HCT116 (cell line): ENCODE measurements around the gene NOTCH1. TPM values are rescaled to one million over a fixed set of nuclear protein-coding genes. Genes with fewer than 3 reads are reported as not detected.

Source experiments
- ATAC-seq: fragments of 200-7000 bp; cut with Tn5 transposase; 2 replicates; pipeline ENCODE4 v1.9.1; 2020; ENCODE audit warnings: mild to moderate bottlenecking, moderate library complexity
- BruUV-seq: library from RNA; stranded (reverse); fragments of 400-500 nt; replicated peaks from 2 replicates; lab custom pipeline; 2021; lab: Mats Ljungman, UMichigan
- CTCF ChIA-PET: fragments of 300-600 bp; sonication (Branson Sonifier 250); formaldehyde crosslinking; loops from one replicate; lab custom pipeline; 2021; ENCODE audit warnings: antibody characterized with exemption; lab: Charles Lee
- POLR2A ChIA-PET: fragments of 300-600, 350-600 bp; sonication (Branson Sonifier 250); formaldehyde crosslinking; loops from one replicate; lab custom pipeline; 2021; ENCODE audit warnings: antibody characterized with exemption; lab: Charles Lee
- RAD21 ChIA-PET, 2 experiments: fragments of 300-600 bp; sonication (Branson Sonifier 250); formaldehyde crosslinking; loops; one replicate each; lab custom pipeline; 2023; ENCODE audit warnings: low total read pairs in 2 of 2; ENCODE audit not compliant: uncharacterized antibody in 2 of 2, unreplicated experiment in 2 of 2, low non-redundant PET in 1 of 2; lab: Charles Lee
- DNase-seq: peaks from one replicate; pipeline ENCODE4 v3.0.0-alpha.2; 2010; ENCODE audit warnings: low read depth, low spot score
- H2AFZ ChIP-seq: fragments of 200-600 bp; shearing (Covaris generic), sonication (generic); 2 replicates; pipeline ENCODE4 v1.6.1; 2017; ENCODE audit warnings: low read depth, mixed run types, mixed read lengths, antibody characterized with exemption, low read length; ENCODE audit not compliant: poor library complexity, severe bottlenecking
- H3K27ac ChIP-seq: 2 replicates; pipeline ENCODE4 v1.5.1; 2012; ENCODE audit warnings: low read depth, low read length
- H3K27me3 ChIP-seq: fragments of 200-600 bp; sonication (generic); 2 replicates; pipeline ENCODE4 v1.6.1; 2016; ENCODE audit warnings: mixed run types, low read length, mixed read lengths; ENCODE audit not compliant: insufficient read depth
- H3K36me3 ChIP-seq, 2 experiments: fragments of 200-500 bp in 1 of 2; fragments of 200-600 bp in 1 of 2; sonication (Bioruptor generic) in 1 of 2; sonication (generic) in 1 of 2; 2 replicates each; pipeline versions ENCODE4 v1.5.1 to v1.6.1; 2014 to 2016; ENCODE audit warnings: low read length in 2 of 2, inconsistent platforms in 1 of 2, mixed read lengths in 1 of 2, mixed run types in 1 of 2; ENCODE audit not compliant: insufficient read depth in 2 of 2, control insufficient read depth in 1 of 2
- H3K4me1 ChIP-seq, 2 experiments: fragments of 200-600 bp in 1 of 2; sonication (generic) in 1 of 2; 2 replicates each; pipeline versions ENCODE4 v1.5.1 to v1.6.1; 2012 to 2017; ENCODE audit warnings: low read length in 2 of 2, inconsistent platforms in 1 of 2, mild to moderate bottlenecking in 1 of 2, mixed read lengths in 1 of 2, mixed run types in 1 of 2, moderate library complexity in 1 of 2; ENCODE audit not compliant: insufficient read depth in 2 of 2, control insufficient read depth in 1 of 2
- H3K4me2 ChIP-seq: fragments of 200-600 bp; sonication (generic); 2 replicates; pipeline ENCODE4 v1.6.1; 2017; ENCODE audit warnings: mixed run types, low read length, mixed read lengths
- H3K4me3 ChIP-seq, 2 experiments: fragments of 200-600 bp in 1 of 2; sonication (generic) in 1 of 2; replicated peaks in 1 of 2; 2 replicates each; pipeline ENCODE4 v1.5.1; 2011 to 2016; ENCODE audit warnings: low read length in 2 of 2, control low read depth in 1 of 2, low read depth in 1 of 2, mild to moderate bottlenecking in 1 of 2, mixed read lengths in 1 of 2, mixed run types in 1 of 2
- H3K79me2 ChIP-seq: fragments of 200-600 bp; sonication (generic); 2 replicates; pipeline ENCODE4 v1.6.1; 2017; ENCODE audit warnings: mild to moderate bottlenecking, mixed run types, low read length, moderate library complexity, mixed read lengths; ENCODE audit not compliant: insufficient read depth
- H3K9ac ChIP-seq: fragments of 200-600 bp; sonication (generic); 2 replicates; pipeline ENCODE4 v1.6.1; 2016; ENCODE audit warnings: low read length, mixed read lengths
- H3K9me2 ChIP-seq: fragments of 200-600 bp; sonication (generic), shearing (Covaris generic); 2 replicates; pipeline ENCODE4 v1.6.1; 2017; ENCODE audit warnings: mixed run types, mild to moderate bottlenecking, moderate library complexity; ENCODE audit not compliant: insufficient read depth
- H3K9me3 ChIP-seq, 2 experiments: fragments of 200-500 bp in 1 of 2; fragments of 200-600 bp in 1 of 2; sonication (Bioruptor generic) in 1 of 2; sonication (generic) in 1 of 2; 2 replicates each; pipeline ENCODE4 v1.6.1; 2014 to 2017; ENCODE audit warnings: low read length in 2 of 2, mixed read lengths in 2 of 2, inconsistent platforms in 1 of 2, low read depth in 1 of 2, mild to moderate bottlenecking in 1 of 2, mixed run types in 1 of 2, moderate library complexity in 1 of 2; ENCODE audit not compliant: control insufficient read depth in 1 of 2, insufficient read depth in 1 of 2
- H4K20me1 ChIP-seq: fragments of 200-600 bp; sonication (generic), shearing (Covaris generic); 2 replicates; pipeline ENCODE4 v1.6.1; 2017; ENCODE audit warnings: mixed run types, mild to moderate bottlenecking, moderate library complexity; ENCODE audit not compliant: insufficient read depth
- CBX3 ChIP-seq: IDR thresholded peaks from 2 replicates; pipeline ENCODE4 v1.6.1; 2012; ENCODE audit warnings: low read depth
- CEBPB ChIP-seq: IDR thresholded peaks from 2 replicates; pipeline ENCODE4 v1.6.1; 2012; ENCODE audit warnings: low read depth
- EGR1 ChIP-seq: IDR thresholded peaks from 2 replicates; pipeline ENCODE4 v1.6.1; 2012; ENCODE audit warnings: low read depth
- ELF1 ChIP-seq: IDR thresholded peaks from 2 replicates; pipeline ENCODE4 v1.6.1; 2012; ENCODE audit warnings: low read depth, borderline replicate concordance
- EZH2 ChIP-seq: fragments of 200-600 bp; sonication (generic); IDR thresholded peaks from 2 replicates; pipeline ENCODE4 v1.6.1; 2017; ENCODE audit warnings: antibody characterized with exemption, mixed run types
- JUND ChIP-seq: IDR thresholded peaks from 2 replicates; pipeline ENCODE4 v1.6.1; 2012
- POLR2A ChIP-seq: IDR thresholded peaks from 2 replicates; pipeline ENCODE4 v1.7.0; 2011; ENCODE audit warnings: borderline replicate concordance; ENCODE audit not compliant: insufficient read depth, insufficient read length; ENCODE audit errors: extremely low read depth
- POLR2AphosphoS5 ChIP-seq: IDR thresholded peaks from 2 replicates; pipeline ENCODE4 v1.6.1; 2011; ENCODE audit warnings: mild to moderate bottlenecking, low read depth, low read length, moderate library complexity
- RAD21 ChIP-seq: IDR thresholded peaks from 2 replicates; pipeline ENCODE4 v1.6.1; 2012; ENCODE audit warnings: low read depth, mild to moderate bottlenecking
- SP1 ChIP-seq: IDR thresholded peaks from 2 replicates; pipeline ENCODE4 v1.6.1; 2012; ENCODE audit warnings: low read depth
- SRF ChIP-seq: IDR thresholded peaks from 2 replicates; pipeline ENCODE4 v1.6.1; 2012; ENCODE audit warnings: low read depth
- TCF7L2 ChIP-seq: IDR thresholded peaks from 2 replicates; pipeline ENCODE4 v1.7.0; 2011; ENCODE audit warnings: borderline replicate concordance, inconsistent platforms; ENCODE audit not compliant: insufficient read depth, insufficient read length; ENCODE audit errors: extremely low read depth
- YY1 ChIP-seq: IDR thresholded peaks from 2 replicates; pipeline ENCODE4 v1.6.1; 2011; ENCODE audit warnings: low read length, low read depth, moderate library complexity, mild to moderate bottlenecking; ENCODE audit not compliant: insufficient replicate concordance; ENCODE audit errors: extremely low read depth
- ZFX ChIP-seq: fragments of 450-650 bp; IDR thresholded peaks from 2 replicates; pipeline ENCODE4 v1.6.1; 2017
- intact Hi-C: fragments of 100-400 bp; cut with micrococcal nuclease; formaldehyde crosslinking; loops from 2 replicates; pipeline ENCODE4 v1.10.0; 2022
- total RNA-seq: library from RNA; stranded (reverse); gene quantifications from one replicate; pipeline ENCODE4 v1.2.1, GENCODE V29; 2021; ENCODE audit not compliant: unreplicated experiment
- TF ChIP-seq, protein P1 (sequence below): IDR thresholded peaks from 2 replicates; pipeline ENCODE4 v1.6.1; 2012
- TF ChIP-seq, protein P2 (sequence below): IDR thresholded peaks from 2 replicates; pipeline ENCODE4 v1.6.1; 2011; ENCODE audit warnings: mild to moderate bottlenecking, low read length, moderate library complexity; ENCODE audit not compliant: insufficient replicate concordance; ENCODE audit errors: extremely low read depth
- TF ChIP-seq, protein P3 (sequence below): IDR thresholded peaks from 2 replicates; pipeline ENCODE4 v1.6.1; 2012
- TF ChIP-seq, protein P4 (sequence below), 3 experiments: fragments of 200-600 bp in 1 of 3; sonication (generic) in 1 of 3; IDR thresholded peaks in 2 of 3; conservative IDR thresholded peaks in 1 of 3; 2 replicates each; pipeline ENCODE4 v1.5.1; 2012 to 2017; ENCODE audit warnings: low read depth in 2 of 3, low read length in 2 of 3, antibody characterized with exemption in 1 of 3, borderline replicate concordance in 1 of 3, control low read depth in 1 of 3, mild to moderate bottlenecking in 1 of 3, mixed read lengths in 1 of 3, mixed run types in 1 of 3, moderate library complexity in 1 of 3; ENCODE audit not compliant: insufficient read depth in 1 of 3
- TF ChIP-seq, protein P5 (sequence below): IDR thresholded peaks from 2 replicates; pipeline ENCODE4 v1.6.1; 2012; ENCODE audit warnings: low read depth

The NOTCH1 gene
- total RNA-seq, 1 experiment from 2014 or later = 36.2 TPM

DNA sequence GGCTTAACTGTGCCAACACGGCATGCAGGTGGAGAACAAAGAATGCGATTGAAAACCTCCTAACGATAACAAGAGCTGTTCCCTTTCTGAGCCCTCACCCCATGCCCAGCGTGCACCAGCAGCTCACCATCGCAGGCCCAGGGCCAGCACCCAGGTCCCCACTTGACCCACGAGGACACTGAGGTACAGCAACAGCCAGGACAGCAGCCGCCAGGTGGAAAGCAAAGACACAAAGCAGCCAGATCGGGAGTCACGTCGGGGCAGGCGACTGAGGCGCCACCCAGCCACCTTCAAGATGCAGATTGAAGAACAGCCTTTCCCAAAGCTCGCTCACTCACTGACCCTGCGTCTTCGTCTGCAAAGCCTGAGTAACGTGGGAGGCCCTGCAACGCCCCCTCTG is 56.1 kb downstream of the NOTCH1 start:
- no peak overlapping the region for H3K4me3 ChIP-seq
- no peak for ATAC-seq
- no peak overlapping the region for H2AFZ ChIP-seq
- DNase-seq = no peak
- no peak overlapping the region for H3K9ac ChIP-seq
- H3K36me3 ChIP-seq = no peaks in the 10 kb centered on the region
- no peak overlapping the region for H3K27ac ChIP-seq
- no peak overlapping the region for H3K4me2 ChIP-seq
- H3K27me3 ChIP-seq = no peaks in the 10 kb centered on the region
- intact Hi-C loops = loop anchor here (5.0 kb wide), 1 partner anchor 48 kb away; no protein-coding TSS in a partner anchor
- CTCF ChIA-PET = interaction anchor here (1.0 to 7.3 kb wide), 4 partner anchors 128 to 204 kb away, joined by 3 to 108 read pairs (median 13); no protein-coding TSS in a partner anchor
- RAD21 ChIA-PET = interaction anchor here (1.1 to 1.2 kb wide), 2 partner anchors 135 to 142 kb away, joined by 3 to 4 read pairs; no protein-coding TSS in a partner anchor
- peaks cover 2 to 12% of the 10 kb centered on the region in 2 experiments for H3K4me1 ChIP-seq
- POLR2A ChIA-PET = interaction anchor here (0.6 kb wide), 1 partner anchor 127 kb away, joined by 4 read pairs; no protein-coding TSS in a partner anchor
- H3K79me2 ChIP-seq = no peaks in the 10 kb centered on the region
- H3K9me2 ChIP-seq = no peaks in the 10 kb centered on the region
- no peaks in the 10 kb centered on the region for H3K9me3 ChIP-seq
- TF ChIP-seq JUND = no peak
- TF ChIP-seq CEBPB = no peak
- TF ChIP-seq, protein P1, sequence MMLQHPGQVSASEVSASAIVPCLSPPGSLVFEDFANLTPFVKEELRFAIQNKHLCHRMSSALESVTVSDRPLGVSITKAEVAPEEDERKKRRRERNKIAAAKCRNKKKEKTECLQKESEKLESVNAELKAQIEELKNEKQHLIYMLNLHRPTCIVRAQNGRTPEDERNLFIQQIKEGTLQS = no peak
- no peak for TF ChIP-seq POLR2A
- TF ChIP-seq EGR1 = no peak
- no peak for TF ChIP-seq EZH2
- no peak for TF ChIP-seq POLR2AphosphoS5
- TF ChIP-seq, protein P2, sequence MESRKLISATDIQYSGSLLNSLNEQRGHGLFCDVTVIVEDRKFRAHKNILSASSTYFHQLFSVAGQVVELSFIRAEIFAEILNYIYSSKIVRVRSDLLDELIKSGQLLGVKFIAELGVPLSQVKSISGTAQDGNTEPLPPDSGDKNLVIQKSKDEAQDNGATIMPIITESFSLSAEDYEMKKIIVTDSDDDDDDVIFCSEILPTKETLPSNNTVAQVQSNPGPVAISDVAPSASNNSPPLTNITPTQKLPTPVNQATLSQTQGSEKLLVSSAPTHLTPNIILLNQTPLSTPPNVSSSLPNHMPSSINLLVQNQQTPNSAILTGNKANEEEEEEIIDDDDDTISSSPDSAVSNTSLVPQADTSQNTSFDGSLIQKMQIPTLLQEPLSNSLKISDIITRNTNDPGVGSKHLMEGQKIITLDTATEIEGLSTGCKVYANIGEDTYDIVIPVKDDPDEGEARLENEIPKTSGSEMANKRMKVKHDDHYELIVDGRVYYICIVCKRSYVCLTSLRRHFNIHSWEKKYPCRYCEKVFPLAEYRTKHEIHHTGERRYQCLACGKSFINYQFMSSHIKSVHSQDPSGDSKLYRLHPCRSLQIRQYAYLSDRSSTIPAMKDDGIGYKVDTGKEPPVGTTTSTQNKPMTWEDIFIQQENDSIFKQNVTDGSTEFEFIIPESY = no peak
- TF ChIP-seq YY1 = no peak
- no peak for TF ChIP-seq SRF
- no peak for TF ChIP-seq ELF1
- TF ChIP-seq TCF7L2 = no peak
- TF ChIP-seq, protein P3, sequence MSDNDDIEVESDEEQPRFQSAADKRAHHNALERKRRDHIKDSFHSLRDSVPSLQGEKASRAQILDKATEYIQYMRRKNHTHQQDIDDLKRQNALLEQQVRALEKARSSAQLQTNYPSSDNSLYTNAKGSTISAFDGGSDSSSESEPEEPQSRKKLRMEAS = no peak
- no peak for TF ChIP-seq ZFX
- TF ChIP-seq SP1 = no peak
- no peak for TF ChIP-seq RAD21
- TF ChIP-seq, protein P4, sequence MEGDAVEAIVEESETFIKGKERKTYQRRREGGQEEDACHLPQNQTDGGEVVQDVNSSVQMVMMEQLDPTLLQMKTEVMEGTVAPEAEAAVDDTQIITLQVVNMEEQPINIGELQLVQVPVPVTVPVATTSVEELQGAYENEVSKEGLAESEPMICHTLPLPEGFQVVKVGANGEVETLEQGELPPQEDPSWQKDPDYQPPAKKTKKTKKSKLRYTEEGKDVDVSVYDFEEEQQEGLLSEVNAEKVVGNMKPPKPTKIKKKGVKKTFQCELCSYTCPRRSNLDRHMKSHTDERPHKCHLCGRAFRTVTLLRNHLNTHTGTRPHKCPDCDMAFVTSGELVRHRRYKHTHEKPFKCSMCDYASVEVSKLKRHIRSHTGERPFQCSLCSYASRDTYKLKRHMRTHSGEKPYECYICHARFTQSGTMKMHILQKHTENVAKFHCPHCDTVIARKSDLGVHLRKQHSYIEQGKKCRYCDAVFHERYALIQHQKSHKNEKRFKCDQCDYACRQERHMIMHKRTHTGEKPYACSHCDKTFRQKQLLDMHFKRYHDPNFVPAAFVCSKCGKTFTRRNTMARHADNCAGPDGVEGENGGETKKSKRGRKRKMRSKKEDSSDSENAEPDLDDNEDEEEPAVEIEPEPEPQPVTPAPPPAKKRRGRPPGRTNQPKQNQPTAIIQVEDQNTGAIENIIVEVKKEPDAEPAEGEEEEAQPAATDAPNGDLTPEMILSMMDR (IDR thresholded peaks at IDR 0.05 in 2 of 3, conservative IDR thresholded peaks at IDR 0.05 in 1 of 3; ENCODE audit: borderline replicate concordance in 1 of 3, insufficient read depth in 1 of 3, low read depth in 2 of 3, low read length in 2 of 3) = no peak
- TF ChIP-seq, protein P5, sequence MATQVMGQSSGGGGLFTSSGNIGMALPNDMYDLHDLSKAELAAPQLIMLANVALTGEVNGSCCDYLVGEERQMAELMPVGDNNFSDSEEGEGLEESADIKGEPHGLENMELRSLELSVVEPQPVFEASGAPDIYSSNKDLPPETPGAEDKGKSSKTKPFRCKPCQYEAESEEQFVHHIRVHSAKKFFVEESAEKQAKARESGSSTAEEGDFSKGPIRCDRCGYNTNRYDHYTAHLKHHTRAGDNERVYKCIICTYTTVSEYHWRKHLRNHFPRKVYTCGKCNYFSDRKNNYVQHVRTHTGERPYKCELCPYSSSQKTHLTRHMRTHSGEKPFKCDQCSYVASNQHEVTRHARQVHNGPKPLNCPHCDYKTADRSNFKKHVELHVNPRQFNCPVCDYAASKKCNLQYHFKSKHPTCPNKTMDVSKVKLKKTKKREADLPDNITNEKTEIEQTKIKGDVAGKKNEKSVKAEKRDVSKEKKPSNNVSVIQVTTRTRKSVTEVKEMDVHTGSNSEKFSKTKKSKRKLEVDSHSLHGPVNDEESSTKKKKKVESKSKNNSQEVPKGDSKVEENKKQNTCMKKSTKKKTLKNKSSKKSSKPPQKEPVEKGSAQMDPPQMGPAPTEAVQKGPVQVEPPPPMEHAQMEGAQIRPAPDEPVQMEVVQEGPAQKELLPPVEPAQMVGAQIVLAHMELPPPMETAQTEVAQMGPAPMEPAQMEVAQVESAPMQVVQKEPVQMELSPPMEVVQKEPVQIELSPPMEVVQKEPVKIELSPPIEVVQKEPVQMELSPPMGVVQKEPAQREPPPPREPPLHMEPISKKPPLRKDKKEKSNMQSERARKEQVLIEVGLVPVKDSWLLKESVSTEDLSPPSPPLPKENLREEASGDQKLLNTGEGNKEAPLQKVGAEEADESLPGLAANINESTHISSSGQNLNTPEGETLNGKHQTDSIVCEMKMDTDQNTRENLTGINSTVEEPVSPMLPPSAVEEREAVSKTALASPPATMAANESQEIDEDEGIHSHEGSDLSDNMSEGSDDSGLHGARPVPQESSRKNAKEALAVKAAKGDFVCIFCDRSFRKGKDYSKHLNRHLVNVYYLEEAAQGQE = no peak
- TF ChIP-seq CBX3 = no peak
- BruUV-seq = no TSS peak
- H4K20me1 ChIP-seq = no peaks in the 10 kb centered on the region
